HG03521 (cell line): ENCODE data around the gene CCSER1.
"Not testable (repeated sequence)": the region's sequence is repeated elsewhere in the genome, so short reads cannot be mapped to it uniquely, and the experiment has no call there.

ENCODE experiments used
- ATAC-seq: cut with Tn5 transposase; IDR thresholded peaks from one replicate; pipeline ENCODE4 v1.9.1; 2021; ENCODE audit warnings: mild to moderate bottlenecking, moderate library complexity; ENCODE audit not compliant: unreplicated experiment

CCSER1 gene

GRCh38 chr4:90641861-90642599 is 514.8 kb downstream of the CCSER1 start:
- ATAC-seq = no peak

GRCh38 chr4:90643156-90643555 is 516.0 kb downstream of the CCSER1 start:
- no peak for ATAC-seq

DNA sequence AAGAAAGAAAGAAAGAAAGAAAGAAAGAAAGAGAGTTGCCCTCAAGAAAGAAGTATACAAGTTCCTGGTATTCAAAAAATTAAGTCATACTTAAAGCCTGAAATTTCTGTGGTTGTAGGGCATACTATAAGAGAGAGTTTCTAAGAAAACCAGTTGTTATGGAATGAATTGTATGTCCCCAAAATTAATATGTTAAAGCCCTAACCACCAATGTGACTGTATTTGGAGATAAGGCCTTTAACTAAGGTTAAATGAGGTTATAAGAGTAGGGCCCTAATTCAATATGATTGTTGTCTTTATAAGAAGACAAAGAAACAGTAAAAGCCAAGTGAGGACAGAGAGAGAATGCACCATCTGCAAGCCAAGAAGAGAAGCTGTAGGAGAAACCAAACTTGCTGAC is 521.1 kb downstream of the CCSER1 start:
- ATAC-seq = no peak

GRCh38 chr4:90648791-90649190 is 521.6 kb downstream of the CCSER1 start:
- ATAC-seq = no peak

GRCh38 chr4:90660672-90661071 is 533.5 kb downstream of the CCSER1 start:
- no peak for ATAC-seq

- no peak for ATAC-seq
Observed at GRCh38 chr4:90670183-90670582, 543.0 kb downstream of the CCSER1 start.

DNA sequence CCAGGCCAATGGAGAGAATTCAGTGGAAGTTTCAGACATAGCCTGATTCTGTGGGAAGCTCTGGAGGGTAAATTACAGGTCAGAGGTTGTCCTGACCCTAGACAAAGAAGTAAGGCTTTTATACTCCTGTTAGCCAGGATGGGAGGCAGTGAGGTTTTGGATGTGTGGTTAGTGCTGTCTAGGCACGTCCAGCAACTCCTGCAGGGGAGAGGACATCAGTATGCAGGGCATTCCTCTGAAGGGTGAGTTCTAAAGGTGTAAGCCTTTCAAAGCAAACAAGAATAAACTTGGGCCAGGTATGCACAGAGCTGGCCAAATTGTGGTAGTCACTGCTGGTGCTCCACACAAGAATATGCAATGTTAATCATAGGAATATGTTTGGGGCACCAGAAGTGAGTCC is 562.5 kb downstream of the CCSER1 start:
- no peak for ATAC-seq

- ATAC-seq = no peak
Observed at GRCh38 chr4:90695411-90695810, 568.2 kb downstream of the CCSER1 start.

DNA sequence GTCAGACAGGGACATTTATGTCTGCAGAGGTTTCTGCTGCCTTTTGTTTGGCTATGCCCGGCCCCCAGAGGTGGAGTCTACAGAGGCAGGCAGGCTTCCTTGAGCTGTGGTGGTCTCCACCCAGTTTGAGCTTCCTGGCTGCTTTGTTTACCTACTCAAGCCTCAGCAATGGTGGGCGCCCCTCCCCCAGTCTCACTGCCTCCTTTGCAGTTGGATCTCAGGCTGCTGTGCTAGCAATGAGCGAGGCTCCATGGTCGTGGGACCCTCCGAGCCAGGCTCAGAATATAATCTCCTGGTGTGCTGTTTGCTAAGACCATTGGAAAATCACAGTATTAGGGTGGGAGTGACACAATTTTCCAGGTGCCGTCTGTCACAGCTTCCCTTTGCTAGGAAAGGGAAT is 578.3 kb downstream of the CCSER1 start:
- ATAC-seq = not testable (repeated sequence)

GRCh38 chr4:90715242-90715641 is 588.0 kb downstream of the CCSER1 start:
- no peak for ATAC-seq

DNA sequence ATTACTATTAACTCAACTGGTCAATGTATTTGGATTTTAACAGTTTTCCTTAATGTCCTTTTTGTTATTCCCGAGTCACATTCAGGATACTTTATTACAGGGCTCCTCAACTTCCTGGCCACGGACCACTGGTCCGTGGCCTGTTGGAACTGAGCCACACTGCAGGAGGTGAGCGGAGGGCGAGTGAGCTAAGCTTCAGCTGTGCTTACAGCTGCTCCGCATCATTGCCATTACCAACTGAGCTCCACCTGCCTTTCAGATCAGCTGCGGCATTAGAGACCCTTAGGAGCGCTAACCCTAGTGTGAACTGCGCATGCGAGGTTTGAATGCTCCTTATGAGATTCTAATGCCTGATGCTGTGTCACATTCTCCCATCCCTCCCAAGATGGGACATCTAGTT is 591.7 kb downstream of the CCSER1 start:
- ATAC-seq = no peak

DNA sequence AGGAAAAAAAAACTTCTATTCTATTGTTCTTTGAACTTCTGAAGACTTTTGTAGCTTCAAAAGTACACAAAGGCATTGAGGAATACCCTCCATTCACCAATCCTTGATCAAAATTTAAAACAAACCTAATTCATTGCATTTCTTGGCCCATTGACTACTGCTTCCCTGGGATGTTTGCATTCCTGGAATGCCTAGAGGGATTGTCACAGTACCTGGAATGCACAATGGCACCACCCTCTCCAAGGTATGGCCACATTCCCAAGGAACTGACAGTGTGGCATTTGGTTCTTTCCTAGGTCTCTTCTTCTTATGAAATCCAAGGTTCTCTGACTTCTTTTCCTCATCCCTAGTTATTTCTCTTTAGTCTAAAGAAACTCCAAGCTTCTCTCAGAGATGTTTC is 600.7 kb downstream of the CCSER1 start:
- ATAC-seq = no peak

- ATAC-seq = no peak
Observed at GRCh38 chr4:90730752-90731151, 603.6 kb downstream of the CCSER1 start.

DNA sequence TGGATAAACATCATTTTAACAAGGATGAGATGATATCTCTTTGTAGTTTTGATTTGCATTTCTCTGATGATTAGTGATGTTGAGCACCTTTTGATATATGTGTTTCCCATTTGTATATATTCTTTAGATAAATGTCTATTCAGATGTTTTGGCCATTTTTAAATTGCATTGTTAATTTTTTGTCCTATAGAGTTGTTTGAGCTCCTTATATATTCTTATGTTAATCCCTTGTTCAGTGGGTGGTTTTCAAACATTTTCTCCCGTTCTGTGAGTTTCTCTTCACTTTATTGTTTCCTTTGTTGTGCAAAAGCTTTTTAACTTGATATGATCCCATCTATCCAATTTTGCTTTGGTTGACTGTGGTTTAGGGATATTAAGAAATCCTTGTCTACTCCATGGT is 606.0 kb downstream of the CCSER1 start:
- ATAC-seq = no peak

GRCh38 chr4:90745176-90745575 is 618.0 kb downstream of the CCSER1 start:
- no peak for ATAC-seq

DNA sequence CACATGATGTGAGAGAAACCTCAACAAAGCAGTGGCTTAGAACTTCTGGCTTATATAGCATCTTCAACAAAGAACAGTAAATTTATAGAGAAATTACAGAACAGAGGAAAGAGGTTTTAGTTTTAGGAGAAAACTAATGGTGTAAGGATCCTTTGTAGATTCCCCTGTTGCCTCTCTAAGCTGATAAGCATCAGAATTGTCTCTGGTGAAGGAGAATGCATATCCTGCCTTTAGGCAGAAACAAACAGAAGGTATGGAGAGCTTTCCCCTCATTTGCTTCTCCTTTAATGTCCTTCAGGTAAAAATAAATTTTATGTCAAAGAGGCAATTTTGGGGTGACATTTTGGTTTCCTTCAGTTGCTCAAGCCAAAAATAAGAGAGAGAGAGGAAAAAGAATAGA is 625.9 kb downstream of the CCSER1 start:
- ATAC-seq = no peak

GRCh38 chr4:90757534-90758060 is 630.4 kb downstream of the CCSER1 start:
- ATAC-seq = no peak

- ATAC-seq = no peak
Observed at GRCh38 chr4:90760059-90760458, 632.9 kb downstream of the CCSER1 start.

GRCh38 chr4:90766837-90767236 is 639.6 kb downstream of the CCSER1 start:
- ATAC-seq = no peak

DNA sequence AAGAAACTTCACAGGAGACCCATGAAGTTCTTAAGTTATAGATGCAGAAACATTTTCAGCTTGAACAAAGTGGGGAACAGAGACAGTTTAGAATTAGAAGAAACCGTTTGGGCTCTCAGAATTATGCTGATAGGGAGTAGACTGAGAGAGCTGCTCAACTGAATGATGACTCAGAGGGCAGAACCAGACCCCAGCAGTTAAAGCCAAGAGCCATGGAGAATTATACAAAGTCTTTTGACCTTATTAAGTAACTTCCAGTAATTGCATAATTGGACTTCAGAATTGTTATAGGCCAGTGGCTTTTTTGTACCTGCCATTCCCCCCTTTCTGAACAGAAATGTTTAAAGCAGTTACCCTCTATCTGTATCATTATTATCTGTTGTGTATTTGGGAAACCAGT is 642.1 kb downstream of the CCSER1 start:
- ATAC-seq = no peak

DNA sequence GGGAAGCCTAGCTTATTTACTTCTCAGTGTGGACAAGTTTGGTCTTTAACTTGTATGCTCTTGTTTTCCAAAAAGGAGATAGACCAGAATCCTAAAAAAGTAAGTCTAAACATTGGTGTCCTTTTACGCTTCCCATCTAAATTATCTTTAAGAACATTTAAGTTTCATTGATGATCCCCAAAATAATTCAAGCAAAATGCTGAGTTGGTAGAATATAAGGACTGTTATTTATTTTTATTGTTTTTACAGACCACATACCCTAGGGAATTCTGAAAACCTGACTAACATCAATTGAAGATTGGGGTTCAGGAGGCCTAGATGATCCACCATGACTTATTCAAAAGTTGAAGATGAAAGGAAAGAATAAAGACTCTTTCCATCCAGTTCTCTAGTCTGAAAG is 653.0 kb downstream of the CCSER1 start:
- no peak for ATAC-seq

DNA sequence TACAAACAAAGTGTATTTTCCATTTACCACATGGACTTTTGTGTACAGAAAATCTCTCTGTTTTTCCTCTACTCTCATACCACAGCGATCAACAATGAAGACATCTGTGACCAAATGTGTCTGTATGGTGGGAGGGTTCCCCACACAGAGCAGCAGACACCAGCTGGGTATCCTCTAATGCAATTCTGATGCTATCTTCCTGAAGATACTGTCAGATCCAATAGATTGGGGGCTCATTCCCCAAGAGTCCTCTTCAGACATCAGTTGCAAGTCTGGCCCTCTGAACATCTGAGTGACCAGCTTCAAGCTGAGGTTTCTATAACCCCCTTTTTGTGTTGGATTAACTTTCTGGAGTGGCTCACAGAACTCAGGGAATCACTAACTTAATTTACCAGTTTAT is 659.4 kb downstream of the CCSER1 start:
- no peak for ATAC-seq

DNA sequence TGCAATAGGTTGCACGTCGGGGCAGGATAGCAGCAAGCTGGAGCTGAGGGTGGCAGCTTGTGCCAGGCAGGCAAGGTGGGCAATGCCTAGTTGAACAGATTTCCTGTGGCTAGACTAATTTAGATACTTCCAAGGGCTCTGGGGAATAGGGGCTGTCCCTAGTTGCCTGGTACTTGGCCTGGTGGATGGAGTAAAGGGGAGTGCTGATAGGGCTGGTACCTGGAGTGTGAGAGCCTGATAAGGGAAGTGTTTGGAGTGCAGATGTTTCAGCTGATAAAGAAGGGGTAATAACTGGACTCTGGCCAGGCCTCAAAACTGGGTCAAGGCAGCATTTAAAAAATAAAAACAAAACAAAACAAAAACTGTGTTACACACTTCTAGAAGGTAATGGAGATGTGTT is 665.5 kb downstream of the CCSER1 start:
- no peak for ATAC-seq
